Gastroesophageal sphincter (tissue), 4 donors: ENCODE measurements around the gene PMF1. TPM values are rescaled to one million over a fixed set of nuclear protein-coding genes. Genes with fewer than 3 reads are reported as not detected.

Experiments
- ATAC-seq: fragments of 150-250 bp; one replicate; pipeline ENCODE4 v1.9.1; 2016; ENCODE audit warnings: mild to moderate bottlenecking, moderate library complexity
- H3K27ac ChIP-seq, 4 donors: fragments of 200-600 bp; sonication (generic) in 3 of 4; 1 replicate in 3 of 4; 2 replicates in 1 of 4; pipeline ENCODE4 v1.5.1; 2016 to 2019
- H3K27me3 ChIP-seq: fragments of 200-600 bp; sonication (generic); one replicate; pipeline ENCODE4 v1.5.1; 2019
- H3K36me3 ChIP-seq, 2 donors: fragments of 200-600 bp; sonication (generic); one replicate each; pipeline ENCODE4 v1.5.1; 2019; ENCODE audit warnings: control low read depth in 1 of 2
- H3K4me1 ChIP-seq, 3 donors: fragments of 200-600 bp; sonication (generic); 1 replicate in 2 of 3; 2 replicates in 1 of 3; pipeline ENCODE4 v1.5.1; 2016 to 2019; ENCODE audit warnings: control low read depth in 2 of 3
- H3K4me3 ChIP-seq, 2 donors: fragments of 200-600 bp; sonication (generic); one replicate each; pipeline ENCODE4 v1.5.1; 2019; ENCODE audit warnings: mild to moderate bottlenecking in 1 of 2, moderate library complexity in 1 of 2
- H3K9me3 ChIP-seq, 3 donors: fragments of 200-600 bp; sonication (generic); one replicate each; pipeline ENCODE4 v1.5.1; 2017 to 2019; ENCODE audit warnings: control low read depth in 2 of 3
- EP300 ChIP-seq: sonication (generic); formaldehyde crosslinking; IDR thresholded peaks from one replicate; pipeline ENCODE4 v1.6.1; 2017; ENCODE audit warnings: antibody characterized with exemption, mild to moderate bottlenecking
- POLR2A ChIP-seq, 2 donors: fragments of 450-650 bp; IDR thresholded peaks; one replicate each; pipeline ENCODE4 v1.6.1; 2017; ENCODE audit warnings: antibody characterized with exemption in 2 of 2, mild to moderate bottlenecking in 2 of 2, moderate library complexity in 1 of 2
- POLR2AphosphoS5 ChIP-seq: sonication (generic); formaldehyde crosslinking; IDR thresholded peaks from one replicate; pipeline ENCODE4 v1.6.1; 2017; ENCODE audit warnings: antibody characterized with exemption
- WGBS, 2 donors: methylation state at CpG; one replicate each; pipeline ENCODE4 v1.1.5; 2018; ENCODE audit warnings: low coverage in 1 of 2; 5-methylcytosine and 5-hydroxymethylcytosine counted together
- total RNA-seq, 4 donors: library from RNA; depleted of rRNA; stranded (reverse); fragments of >200 nt; gene quantifications; one replicate each; pipeline ENCODE4 v1.1.0, GENCODE V29; 2016
- TF ChIP-seq, protein P1 (sequence below), 4 experiments: fragments of 200-600 bp in 2 of 4; fragments of 450-650 bp in 2 of 4; sonication (generic) in 1 of 4; IDR thresholded peaks; one replicate each; pipeline ENCODE4 v1.5.1; 2017 to 2019; ENCODE audit warnings: antibody characterized with exemption in 4 of 4, mild to moderate bottlenecking in 2 of 4, moderate library complexity in 2 of 4

PMF1 gene
- total RNA-seq, 4 donors from 2014 or later: 49.3 to 58.9 (median 51.8) TPM

DNA sequence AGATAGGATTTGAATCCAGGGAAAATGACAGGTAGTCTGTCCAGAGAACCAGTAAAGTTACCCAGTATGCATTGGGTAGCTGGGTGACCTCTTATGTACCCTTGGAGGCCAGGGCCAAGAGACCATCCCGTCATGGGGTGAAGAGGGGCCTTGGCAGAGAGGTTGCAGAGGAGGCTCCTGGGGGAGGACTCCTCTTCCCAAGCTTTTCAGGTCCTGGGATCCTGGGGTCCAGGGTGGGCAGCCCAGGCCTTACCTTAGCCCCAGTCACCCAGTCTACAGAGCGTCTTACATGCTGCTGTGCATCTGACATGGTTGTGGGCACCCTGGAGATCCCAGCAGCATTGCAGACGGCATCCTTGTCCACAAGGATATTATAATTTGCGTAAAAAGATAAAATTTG lies 14.0 kb downstream of the PMF1 start:
- ATAC-seq: no peak
- Histone ChIP-seq H3K27me3 (no peaks in the 10 kb centered on the region), H3K36me3 (peaks cover 0 to 62% of the 10 kb centered on the region in 2 donors), H3K4me3 (no peak overlapping the region), H3K4me1 (peaks cover 0 to 29% (median 0%) of the 10 kb centered on the region in 3 donors), H3K27ac (no peak overlapping the region), H3K9me3 (no peaks in the 10 kb centered on the region)
- WGBS, 2 donors: 81 to 96% methylated on average over 2 of the region's 4 CpGs
- TF ChIP-seq POLR2AphosphoS5 (no peak), EP300 (no peak), POLR2A (IDR thresholded peaks at IDR 0.05) (no peak)
- TF ChIP-seq, protein P1, sequence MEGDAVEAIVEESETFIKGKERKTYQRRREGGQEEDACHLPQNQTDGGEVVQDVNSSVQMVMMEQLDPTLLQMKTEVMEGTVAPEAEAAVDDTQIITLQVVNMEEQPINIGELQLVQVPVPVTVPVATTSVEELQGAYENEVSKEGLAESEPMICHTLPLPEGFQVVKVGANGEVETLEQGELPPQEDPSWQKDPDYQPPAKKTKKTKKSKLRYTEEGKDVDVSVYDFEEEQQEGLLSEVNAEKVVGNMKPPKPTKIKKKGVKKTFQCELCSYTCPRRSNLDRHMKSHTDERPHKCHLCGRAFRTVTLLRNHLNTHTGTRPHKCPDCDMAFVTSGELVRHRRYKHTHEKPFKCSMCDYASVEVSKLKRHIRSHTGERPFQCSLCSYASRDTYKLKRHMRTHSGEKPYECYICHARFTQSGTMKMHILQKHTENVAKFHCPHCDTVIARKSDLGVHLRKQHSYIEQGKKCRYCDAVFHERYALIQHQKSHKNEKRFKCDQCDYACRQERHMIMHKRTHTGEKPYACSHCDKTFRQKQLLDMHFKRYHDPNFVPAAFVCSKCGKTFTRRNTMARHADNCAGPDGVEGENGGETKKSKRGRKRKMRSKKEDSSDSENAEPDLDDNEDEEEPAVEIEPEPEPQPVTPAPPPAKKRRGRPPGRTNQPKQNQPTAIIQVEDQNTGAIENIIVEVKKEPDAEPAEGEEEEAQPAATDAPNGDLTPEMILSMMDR (IDR thresholded peaks at IDR 0.05): no peak

DNA sequence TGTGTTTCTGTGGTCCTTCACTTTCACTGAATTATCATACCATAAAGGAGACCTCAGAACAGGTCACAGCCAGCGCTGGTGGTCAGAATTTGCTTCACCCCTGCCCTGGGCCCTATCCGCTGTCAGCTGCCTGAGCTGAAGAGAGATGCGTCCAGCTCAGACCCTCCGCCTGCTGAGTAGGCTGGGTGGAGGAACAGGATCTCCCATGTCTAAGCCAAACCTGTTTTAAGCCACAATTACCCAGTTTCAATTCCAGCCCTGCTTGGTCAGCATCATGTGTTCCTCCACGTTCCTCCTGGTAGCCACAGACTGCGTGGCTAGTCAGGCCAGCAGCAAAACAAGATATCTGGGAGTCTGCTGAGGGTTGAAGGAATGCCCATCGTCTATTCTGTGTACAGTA lies 15.7 kb downstream of the PMF1 start:
- Histone ChIP-seq H3K9me3 (no peaks in the 10 kb centered on the region), H3K4me1 (peaks cover 0 to 29% (median 0%) of the 10 kb centered on the region in 3 donors), H3K27ac (no peak overlapping the region), H3K27me3 (no peaks in the 10 kb centered on the region), H3K36me3 (peaks cover 0 to 57% of the 10 kb centered on the region in 2 donors), H3K4me3 (no peak overlapping the region)
- TF ChIP-seq POLR2A (IDR thresholded peaks at IDR 0.05): no peak
- no peak for TF ChIP-seq POLR2AphosphoS5
- no peak for TF ChIP-seq EP300
- TF ChIP-seq, protein P1 (IDR thresholded peaks at IDR 0.05): no peak
- ATAC-seq: no peak
- 64 to 80% methylated on average over 2 to 7 of the region's 7 CpGs for WGBS, 2 donors

DNA sequence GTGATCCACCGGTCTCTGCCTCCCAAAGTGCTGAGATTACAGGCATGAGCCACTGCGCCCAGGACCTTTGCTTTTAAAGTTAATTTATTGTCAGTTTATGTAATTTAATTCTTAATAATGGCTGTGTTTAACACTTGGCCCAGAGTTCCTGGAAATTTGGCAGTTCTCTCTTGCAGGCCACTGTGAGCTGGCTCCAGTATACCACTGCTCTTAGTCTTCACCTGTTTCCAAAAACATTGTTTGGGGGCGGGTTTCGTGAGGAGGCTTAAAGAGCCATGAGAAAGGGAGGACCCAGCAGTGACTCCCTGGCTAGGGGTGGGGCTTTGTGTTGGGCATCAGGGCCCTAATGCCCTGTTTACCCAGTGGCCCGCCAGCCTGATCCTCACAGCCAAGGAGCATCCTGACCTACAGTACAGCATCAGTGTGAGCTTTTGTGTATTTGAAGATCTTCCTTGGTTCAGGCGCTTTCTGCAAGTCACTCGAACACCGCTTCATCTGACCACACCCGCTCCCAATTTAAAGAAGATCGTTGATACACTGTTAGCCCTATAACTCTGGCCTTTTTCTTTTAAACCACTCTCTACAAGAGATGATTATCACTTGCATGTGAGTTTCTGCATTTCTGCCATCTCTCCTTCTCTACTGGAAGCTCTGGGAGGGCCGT lies 17.1 kb downstream of the PMF1 start:
- Histone ChIP-seq H3K4me1 (peaks cover 0 to 26% (median 0%) of the 10 kb centered on the region in 3 donors), H3K27me3 (no peaks in the 10 kb centered on the region), H3K4me3 (no peak overlapping the region), H3K36me3 (peaks cover 0 to 58% of the 10 kb centered on the region in 2 donors), H3K27ac (peak overlapping the region in 2 of 4 donors; percentile 44 to 54), H3K9me3 (no peaks in the 10 kb centered on the region)
- WGBS, 2 donors: 49 to 50% methylated on average over 8 to 9 of the region's 11 CpGs
- peak; percentile 40 for ATAC-seq
- peak; percentile 59 for TF ChIP-seq POLR2AphosphoS5
- TF ChIP-seq, protein P1 (IDR thresholded peaks at IDR 0.05): no peak

DNA sequence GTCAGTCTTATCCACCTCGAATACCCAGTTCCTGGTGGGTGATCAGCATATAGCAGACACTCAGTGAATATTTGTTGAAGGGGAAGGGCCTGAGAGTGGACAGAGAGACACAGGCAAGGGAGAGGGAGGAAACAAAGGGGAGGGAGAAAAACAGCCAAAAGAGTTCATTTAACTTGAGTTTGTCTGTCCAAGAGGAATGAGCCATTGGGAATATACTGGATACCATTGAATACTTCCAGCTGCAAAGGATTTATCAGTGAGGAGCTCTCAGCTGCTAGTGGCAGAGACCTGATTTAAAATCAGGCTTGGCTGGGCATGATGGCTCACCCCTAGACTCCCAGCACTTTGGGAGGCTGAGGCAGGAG lies 17.6 kb downstream of the PMF1 start:
- peaks cover 0 to 63% of the 10 kb centered on the region in 2 donors for H3K36me3 ChIP-seq
- no peak for ATAC-seq
- WGBS, 2 donors: 71% methylated on average over 1 of the region's 1 CpG; no CpG with 5 or more reads in 1 of the 2 donors

More for the DNA sequence above, 17.6 kb downstream of the PMF1 start:
- H3K9me3 ChIP-seq: no peaks in the 10 kb centered on the region
- H3K4me1 ChIP-seq: peaks cover 0 to 21% (median 0%) of the 10 kb centered on the region in 3 donors
- no peak overlapping the region for H3K4me3 ChIP-seq
- H3K27ac ChIP-seq: peak overlapping the region in 2 of 4 donors; percentile 44 to 54
- H3K27me3 ChIP-seq: no peaks in the 10 kb centered on the region
- no peak for TF ChIP-seq POLR2AphosphoS5
- TF ChIP-seq POLR2A (IDR thresholded peaks at IDR 0.05): no peak
- TF ChIP-seq EP300: no peak
- TF ChIP-seq, protein P1 (IDR thresholded peaks at IDR 0.05): no peak
